Gastroesophageal sphincter (tissue), 4 donors: ENCODE measurements around the gene CPT1C. TPM values are rescaled to one million over a fixed set of nuclear protein-coding genes. Genes with fewer than 3 reads are reported as not detected.

ENCODE experiments used
- ATAC-seq: fragments of 150-250 bp; one replicate; pipeline ENCODE4 v1.9.1; 2016; ENCODE audit warnings: mild to moderate bottlenecking, moderate library complexity
- H3K27ac ChIP-seq, 4 donors: fragments of 200-600 bp; sonication (generic) in 3 of 4; 1 replicate in 3 of 4; 2 replicates in 1 of 4; pipeline ENCODE4 v1.5.1; 2016 to 2019
- H3K27me3 ChIP-seq: fragments of 200-600 bp; sonication (generic); one replicate; pipeline ENCODE4 v1.5.1; 2019
- H3K36me3 ChIP-seq, 2 donors: fragments of 200-600 bp; sonication (generic); one replicate each; pipeline ENCODE4 v1.5.1; 2019; ENCODE audit warnings: control low read depth in 1 of 2
- H3K4me1 ChIP-seq, 3 donors: fragments of 200-600 bp; sonication (generic); 1 replicate in 2 of 3; 2 replicates in 1 of 3; pipeline ENCODE4 v1.5.1; 2016 to 2019; ENCODE audit warnings: control low read depth in 2 of 3
- H3K4me3 ChIP-seq, 2 donors: fragments of 200-600 bp; sonication (generic); one replicate each; pipeline ENCODE4 v1.5.1; 2019; ENCODE audit warnings: mild to moderate bottlenecking in 1 of 2, moderate library complexity in 1 of 2
- H3K9me3 ChIP-seq, 3 donors: fragments of 200-600 bp; sonication (generic); one replicate each; pipeline ENCODE4 v1.5.1; 2017 to 2019; ENCODE audit warnings: control low read depth in 2 of 3
- CTCF ChIP-seq, 4 experiments: fragments of 200-600 bp in 2 of 4; fragments of 450-650 bp in 2 of 4; sonication (generic) in 1 of 4; IDR thresholded peaks; one replicate each; pipeline ENCODE4 v1.5.1; 2017 to 2019; ENCODE audit warnings: antibody characterized with exemption in 4 of 4, mild to moderate bottlenecking in 2 of 4, moderate library complexity in 2 of 4
- EP300 ChIP-seq: sonication (generic); formaldehyde crosslinking; IDR thresholded peaks from one replicate; pipeline ENCODE4 v1.6.1; 2017; ENCODE audit warnings: antibody characterized with exemption, mild to moderate bottlenecking
- POLR2A ChIP-seq, 2 donors: fragments of 450-650 bp; IDR thresholded peaks; one replicate each; pipeline ENCODE4 v1.6.1; 2017; ENCODE audit warnings: antibody characterized with exemption in 2 of 2, mild to moderate bottlenecking in 2 of 2, moderate library complexity in 1 of 2
- POLR2AphosphoS5 ChIP-seq: sonication (generic); formaldehyde crosslinking; IDR thresholded peaks from one replicate; pipeline ENCODE4 v1.6.1; 2017; ENCODE audit warnings: antibody characterized with exemption
- WGBS, 2 donors: methylation state at CpG; one replicate each; pipeline ENCODE4 v1.1.5; 2018; ENCODE audit warnings: low coverage in 1 of 2; 5-methylcytosine and 5-hydroxymethylcytosine counted together
- total RNA-seq, 4 donors: library from RNA; depleted of rRNA; stranded (reverse); fragments of >200 nt; gene quantifications; one replicate each; pipeline ENCODE4 v1.1.0, GENCODE V29; 2016

Gene CPT1C
- total RNA-seq, 4 donors from 2014 or later, result 2.0 to 3.0 (median 2.6) TPM

- Histone ChIP-seq H3K27me3 (no peaks in the 10 kb centered on the region), H3K9me3 (no peaks in the 10 kb centered on the region), H3K4me3 (no peak overlapping the region), H3K4me1 (peaks cover 0 to 53% (median 7%) of the 10 kb centered on the region in 3 donors), H3K27ac (no peak overlapping the region), H3K36me3 (peaks cover 0 to 30% of the 10 kb centered on the region in 2 donors)
- no peak for TF ChIP-seq POLR2A (IDR thresholded peaks at IDR 0.05)
- TF ChIP-seq POLR2AphosphoS5, result no peak
- TF ChIP-seq CTCF (IDR thresholded peaks at IDR 0.05), result no peak
- no peak for TF ChIP-seq EP300
- WGBS, 2 donors, result 93% methylated on average over 2 of the region's 2 CpGs; no CpG with 5 or more reads in 1 of the 2 donors
- no peak for ATAC-seq
Observed at GRCh38 chr19:49667473-49667872, 23.4 kb upstream of the CPT1C start.

GRCh38 chr19:49669516-49669915 is 21.4 kb upstream of the CPT1C start:
- Histone ChIP-seq H3K36me3 (peaks cover 0 to 23% of the 10 kb centered on the region in 2 donors), H3K4me1 (peaks cover 0 to 37% (median 7%) of the 10 kb centered on the region in 3 donors), H3K27ac (no peak overlapping the region), H3K27me3 (no peaks in the 10 kb centered on the region), H3K9me3 (no peaks in the 10 kb centered on the region), H3K4me3 (no peak overlapping the region)
- 74 to 100% methylated on average over 1 to 3 of the region's 3 CpGs for WGBS, 2 donors
- no peak for ATAC-seq
- TF ChIP-seq POLR2AphosphoS5, result no peak
- TF ChIP-seq CTCF (IDR thresholded peaks at IDR 0.05), result no peak
- no peak for TF ChIP-seq EP300
- no peak for TF ChIP-seq POLR2A (IDR thresholded peaks at IDR 0.05)

GRCh38 chr19:49672131-49672919 is 18.6 kb upstream of the CPT1C start:
- H3K36me3 ChIP-seq, result peaks cover 0 to 23% of the 10 kb centered on the region in 2 donors
- H3K9me3 ChIP-seq, result no peaks in the 10 kb centered on the region
- peaks cover 0 to 29% (median 0%) of the 10 kb centered on the region in 3 donors for H3K4me1 ChIP-seq
- H3K4me3 ChIP-seq, result no peak overlapping the region
- H3K27me3 ChIP-seq, result no peaks in the 10 kb centered on the region
- no peak for ATAC-seq
- TF ChIP-seq CTCF (IDR thresholded peaks at IDR 0.05) (peak in 3 of 4 experiments; percentile 80 to 91 (median 81)), POLR2A (IDR thresholded peaks at IDR 0.05) (no peak)
- H3K27ac ChIP-seq, result peak overlapping the region in 3 of 4 donors; percentile 47 to 66 (median 50)
- 14 to 37% methylated on average over 9 to 16 of the region's 28 CpGs for WGBS, 2 donors

GRCh38 chr19:49676136-49676783 is 14.7 kb upstream of the CPT1C start:
- Histone ChIP-seq H3K4me3 (peak overlapping the region; percentile 21 to 42), H3K9me3 (no peaks in the 10 kb centered on the region), H3K36me3 (peaks cover 0 to 4% of the 10 kb centered on the region in 2 donors), H3K27ac (peak overlapping the region; percentile 81 to 94 (median 88)), H3K4me1 (peaks cover 0 to 66% (median 19%) of the 10 kb centered on the region in 3 donors), H3K27me3 (no peaks in the 10 kb centered on the region)
- TF ChIP-seq POLR2A (IDR thresholded peaks at IDR 0.05), result peak in 1 of 2 donors; percentile 20
- TF ChIP-seq EP300, result no peak
- no peak for TF ChIP-seq POLR2AphosphoS5
- TF ChIP-seq CTCF (IDR thresholded peaks at IDR 0.05), result peak in 1 of 4 experiments; percentile 13
- peak; percentile 57 for ATAC-seq
- WGBS, 2 donors, result 0 to 5% methylated on average over 8 to 18 of the region's 27 CpGs
